A673 (cell line): ENCODE data around the gene PLCB2. TPM values are rescaled to one million over a fixed set of nuclear protein-coding genes. Genes with fewer than 3 reads are reported as not detected.

Source experiments
- BruUV-seq: library from RNA; stranded (reverse); fragments of 400-500 nt; replicated peaks from 2 replicates; lab custom pipeline; 2021; lab: Mats Ljungman, UMichigan
- CTCF ChIA-PET: fragments of 300-600 bp; sonication (Branson Sonifier 250); formaldehyde crosslinking; loops from one replicate; lab custom pipeline; 2022; ENCODE audit warnings: antibody characterized with exemption; lab: Charles Lee
- POLR2A ChIA-PET: fragments of 300-600 bp; sonication (Branson Sonifier 250); formaldehyde crosslinking; loops from one replicate; lab custom pipeline; 2022; ENCODE audit warnings: antibody characterized with exemption; ENCODE audit not compliant: low non-redundant PET; lab: Charles Lee
- DNase-seq: peaks from one replicate; pipeline ENCODE4 v3.0.0-alpha.2; 2015; ENCODE audit warnings: low spot score
- H3K27ac ChIP-seq: fragments of 200-600 bp; sonication (generic); 2 replicates; pipeline ENCODE4 v1.5.1; 2016; ENCODE audit warnings: mixed run types, low read depth, mild to moderate bottlenecking, mixed read lengths, antibody characterized with exemption, low read length; ENCODE audit not compliant: poor library complexity, severe bottlenecking
- H3K27me3 ChIP-seq: fragments of 200-600 bp; sonication (generic); replicated peaks from 2 replicates; pipeline ENCODE4 v1.6.1; 2017; ENCODE audit warnings: mixed run types, low read depth, mild to moderate bottlenecking, mixed read lengths, antibody characterized with exemption, low read length; ENCODE audit not compliant: insufficient read depth, poor library complexity
- H3K36me3 ChIP-seq: fragments of 200-600 bp; sonication (generic); 2 replicates; pipeline ENCODE4 v1.6.1; 2016; ENCODE audit warnings: mixed run types, mild to moderate bottlenecking, mixed read lengths, antibody characterized with exemption, low read length; ENCODE audit not compliant: insufficient read depth, poor library complexity, severe bottlenecking
- H3K4me1 ChIP-seq: fragments of 200-600 bp; sonication (generic); 2 replicates; pipeline ENCODE4 v1.6.1; 2017; ENCODE audit warnings: mixed run types, mild to moderate bottlenecking, mixed read lengths, antibody characterized with exemption, low read length; ENCODE audit not compliant: insufficient read depth, poor library complexity, severe bottlenecking
- H3K4me3 ChIP-seq: fragments of 200-600 bp; sonication (generic); 2 replicates; pipeline ENCODE4 v1.5.1; 2016; ENCODE audit warnings: low read depth, mixed run types, mild to moderate bottlenecking, mixed read lengths, low read length; ENCODE audit not compliant: poor library complexity, severe bottlenecking
- H3K9me3 ChIP-seq: fragments of 200-600 bp; sonication (generic); 2 replicates; pipeline ENCODE4 v1.6.1; 2016; ENCODE audit warnings: mixed run types, low read depth, mild to moderate bottlenecking, mixed read lengths, antibody characterized with exemption, low read length; ENCODE audit not compliant: poor library complexity, severe bottlenecking
- EZH2 ChIP-seq: fragments of 200-600 bp; sonication (generic); IDR thresholded peaks from 2 replicates; pipeline ENCODE4 v1.6.1; 2017; ENCODE audit warnings: borderline replicate concordance, low read depth, mild to moderate bottlenecking, mixed read lengths, antibody characterized with exemption, low read length; ENCODE audit not compliant: poor library complexity, severe bottlenecking
- intact Hi-C: fragments of 100-400 bp; cut with micrococcal nuclease; formaldehyde crosslinking; loops from one replicate; pipeline ENCODE4 v1.10.0; 2022; ENCODE audit not compliant: unreplicated experiment
- total RNA-seq: library from RNA; stranded (reverse); gene quantifications from 2 replicates; pipeline ENCODE4 v1.2.3, GENCODE V29; 2021
- TF ChIP-seq, protein P1 (sequence below): fragments of 300-800, 200-600 bp; sonication (generic); conservative IDR thresholded peaks from 2 replicates; pipeline ENCODE4 v1.5.1; 2017; ENCODE audit warnings: low read depth, mild to moderate bottlenecking, antibody characterized with exemption, low read length, moderate library complexity, mixed read lengths

PLCB2 gene
- total RNA-seq, 1 experiment from 2014 or later, result 5.6 TPM

DNA sequence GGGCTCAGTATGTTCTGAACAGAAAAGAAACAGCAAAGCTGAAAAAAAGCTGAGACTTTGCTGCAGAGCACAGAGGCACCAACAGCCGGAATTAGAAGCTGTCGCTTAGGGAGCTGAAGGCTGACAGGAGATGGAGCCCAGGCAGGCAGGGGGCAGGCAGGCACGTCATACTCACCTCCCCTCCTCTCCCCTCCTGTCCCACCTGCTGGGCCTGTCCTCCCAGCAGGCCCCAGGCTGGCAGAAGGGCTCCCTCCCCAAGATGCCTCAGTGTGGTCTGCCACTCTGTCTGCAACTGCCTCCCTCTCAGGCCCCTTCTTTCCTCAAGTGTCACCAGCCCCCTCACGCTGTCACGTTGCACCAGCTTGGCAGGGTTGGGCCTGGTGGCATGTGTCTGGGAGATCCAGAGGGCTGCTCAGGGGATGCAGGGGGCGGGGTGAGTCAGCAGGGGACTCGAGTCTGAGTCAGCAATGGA, 21.6 kb downstream of the PLCB2 start:
- no TSS peak for BruUV-seq
- DNase-seq, result peak; percentile 35
- Histone ChIP-seq H3K27me3 (no peaks in the 10 kb centered on the region), H3K36me3 (no peaks in the 10 kb centered on the region), H3K4me1 (peaks cover 36% of the 10 kb centered on the region), H3K27ac (peak overlapping the region; percentile 46), H3K9me3 (no peaks in the 10 kb centered on the region), H3K4me3 (no peak overlapping the region)
- intact Hi-C loops, result no loop called here
- TF ChIP-seq, protein P1, sequence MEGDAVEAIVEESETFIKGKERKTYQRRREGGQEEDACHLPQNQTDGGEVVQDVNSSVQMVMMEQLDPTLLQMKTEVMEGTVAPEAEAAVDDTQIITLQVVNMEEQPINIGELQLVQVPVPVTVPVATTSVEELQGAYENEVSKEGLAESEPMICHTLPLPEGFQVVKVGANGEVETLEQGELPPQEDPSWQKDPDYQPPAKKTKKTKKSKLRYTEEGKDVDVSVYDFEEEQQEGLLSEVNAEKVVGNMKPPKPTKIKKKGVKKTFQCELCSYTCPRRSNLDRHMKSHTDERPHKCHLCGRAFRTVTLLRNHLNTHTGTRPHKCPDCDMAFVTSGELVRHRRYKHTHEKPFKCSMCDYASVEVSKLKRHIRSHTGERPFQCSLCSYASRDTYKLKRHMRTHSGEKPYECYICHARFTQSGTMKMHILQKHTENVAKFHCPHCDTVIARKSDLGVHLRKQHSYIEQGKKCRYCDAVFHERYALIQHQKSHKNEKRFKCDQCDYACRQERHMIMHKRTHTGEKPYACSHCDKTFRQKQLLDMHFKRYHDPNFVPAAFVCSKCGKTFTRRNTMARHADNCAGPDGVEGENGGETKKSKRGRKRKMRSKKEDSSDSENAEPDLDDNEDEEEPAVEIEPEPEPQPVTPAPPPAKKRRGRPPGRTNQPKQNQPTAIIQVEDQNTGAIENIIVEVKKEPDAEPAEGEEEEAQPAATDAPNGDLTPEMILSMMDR, result no peak
- TF ChIP-seq EZH2, result no peak
- ChIA-PET POLR2A (no interaction called here), CTCF (interaction anchor here (0.8 kb wide), 1 partner anchor 15 kb away, joined by 3 read pairs; no protein-coding TSS in a partner anchor)

DNA sequence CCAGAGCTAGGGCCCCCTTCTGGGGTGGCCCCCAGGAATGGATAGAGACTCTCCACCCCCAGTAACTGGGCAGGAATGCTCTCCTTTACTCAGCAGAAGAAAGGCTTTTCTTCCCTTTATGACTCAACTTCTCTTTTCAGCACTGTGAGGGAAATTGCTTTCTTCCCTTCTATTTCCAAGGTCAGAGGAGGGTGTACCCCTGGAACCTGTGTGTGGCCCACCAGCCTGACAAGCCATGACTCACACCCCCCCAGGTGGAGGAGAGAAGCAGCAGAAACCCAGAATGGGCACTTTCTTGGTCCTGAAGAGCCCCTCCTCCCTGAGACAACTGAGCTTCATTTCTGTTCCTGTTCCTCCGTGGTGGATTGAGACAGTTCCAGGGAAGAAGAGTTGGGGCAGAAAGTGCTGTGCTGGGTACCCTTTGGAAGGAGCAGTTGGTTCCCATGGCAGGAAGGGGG, 22.2 kb downstream of the PLCB2 start:
- intact Hi-C loops, result no loop called here
- no peaks in the 10 kb centered on the region for H3K27me3 ChIP-seq
- peak overlapping the region; percentile 46 for H3K27ac ChIP-seq
- H3K9me3 ChIP-seq, result no peaks in the 10 kb centered on the region
- ChIA-PET POLR2A (no interaction called here), CTCF (interaction anchor here (0.8 kb wide), 1 partner anchor 16 kb away, joined by 3 read pairs; no protein-coding TSS in a partner anchor)
- no peak for TF ChIP-seq EZH2
- TF ChIP-seq, protein P1, result no peak
- H3K36me3 ChIP-seq, result no peaks in the 10 kb centered on the region
- H3K4me3 ChIP-seq, result no peak overlapping the region
- no peak for DNase-seq
- no TSS peak for BruUV-seq
- peaks cover 34% of the 10 kb centered on the region for H3K4me1 ChIP-seq

DNA sequence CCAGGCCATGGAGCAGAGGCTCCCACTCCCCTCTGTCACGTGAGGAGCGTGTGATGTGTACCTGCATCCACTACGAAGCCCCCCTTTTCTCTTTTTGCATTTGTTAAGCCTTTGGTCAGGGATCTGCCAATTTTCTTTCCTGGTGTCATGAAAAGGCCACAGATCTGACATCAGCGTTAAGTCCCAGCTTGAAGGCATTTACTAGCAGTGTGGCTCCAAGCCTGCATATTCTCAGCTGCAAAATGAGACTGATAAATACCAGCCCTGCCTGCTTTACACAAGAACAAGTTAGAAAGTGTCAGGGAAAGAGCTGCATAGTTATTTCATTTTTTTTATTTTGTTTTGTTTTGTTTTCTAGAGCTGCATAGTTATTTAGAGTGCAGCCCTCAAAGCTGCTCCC, 22.6 kb downstream of the PLCB2 start:
- no peak overlapping the region for H3K27ac ChIP-seq
- peak; percentile 38 for DNase-seq
- no TSS peak for BruUV-seq
- ChIA-PET CTCF (no interaction called here), POLR2A (no interaction called here)
- no peak overlapping the region for H3K4me3 ChIP-seq
- TF ChIP-seq EZH2, result no peak
- TF ChIP-seq, protein P1, result no peak
- intact Hi-C loops, result no loop called here
- H3K27me3 ChIP-seq, result no peaks in the 10 kb centered on the region
- H3K9me3 ChIP-seq, result no peaks in the 10 kb centered on the region
- peaks cover 36% of the 10 kb centered on the region for H3K4me1 ChIP-seq
- H3K36me3 ChIP-seq, result no peaks in the 10 kb centered on the region
